Common myeloid progenitor, CD34-positive (primary cell): ENCODE results near the gene AVPR2.

Experiments used
- CTCF ChIA-PET: fragments of 350-600 bp; sonication (Branson Sonifier 250); formaldehyde crosslinking; loops from one replicate; lab custom pipeline; 2021; ENCODE audit warnings: antibody characterized with exemption; lab: Charles Lee
- POLR2A ChIA-PET: fragments of 350-600 bp; sonication (Branson Sonifier 250); formaldehyde crosslinking; loops from one replicate; lab custom pipeline; 2021; ENCODE audit warnings: antibody characterized with exemption; lab: Charles Lee
- DNase-seq, 3 donors: peaks; one replicate each; pipeline versions ENCODE4 v3.0.0 to v3.0.0-alpha.2; 2013
- H3K27ac ChIP-seq, 2 experiments: 1 replicate in 1 of 2; 2 replicates in 1 of 2; pipeline ENCODE4 v1.7.0; 2013; ENCODE audit warnings: inconsistent platforms in 2 of 2, low read length in 2 of 2, mild to moderate bottlenecking in 2 of 2, low read depth in 1 of 2, moderate library complexity in 1 of 2; ENCODE audit not compliant: severe bottlenecking in 2 of 2, insufficient read depth in 1 of 2, poor library complexity in 1 of 2
- H3K27me3 ChIP-seq, 5 experiments: replicated peaks in 2 of 5; 1 replicate in 3 of 5; 2 replicates in 2 of 5; pipeline versions ENCODE4 v1.6.1 to v1.7.0; 2013; ENCODE audit warnings: low read length in 4 of 5, mild to moderate bottlenecking in 2 of 5, moderate library complexity in 2 of 5, inconsistent platforms in 1 of 5; ENCODE audit not compliant: insufficient read depth in 5 of 5, control insufficient read depth in 4 of 5
- H3K36me3 ChIP-seq, 4 experiments: 1 replicate in 2 of 4; 2 replicates in 2 of 4; pipeline versions ENCODE4 v1.6.1 to v1.7.0; 2013; ENCODE audit warnings: low read length in 3 of 4, control low read depth in 1 of 4, mild to moderate bottlenecking in 1 of 4; ENCODE audit not compliant: control insufficient read depth in 4 of 4, insufficient read depth in 4 of 4
- H3K4me1 ChIP-seq, 4 experiments: 1 replicate in 3 of 4; 2 replicates in 1 of 4; pipeline versions ENCODE4 v1.6.1 to v1.7.1; 2013; ENCODE audit warnings: low read length in 3 of 4, mild to moderate bottlenecking in 3 of 4, control low read depth in 1 of 4, inconsistent platforms in 1 of 4, moderate library complexity in 1 of 4; ENCODE audit not compliant: control insufficient read depth in 4 of 4, insufficient read depth in 4 of 4; ENCODE audit errors: control extremely low read depth in 1 of 4
- H3K4me3 ChIP-seq, 7 experiments: 1 replicate in 4 of 7; 2 replicates in 3 of 7; pipeline versions ENCODE4 v1.5.1 to v1.7.0; 2013; ENCODE audit warnings: mild to moderate bottlenecking in 7 of 7, low read length in 6 of 7, moderate library complexity in 6 of 7, inconsistent platforms in 2 of 7, low read depth in 2 of 7, control low read depth in 1 of 7; ENCODE audit not compliant: insufficient read depth in 4 of 7, control insufficient read depth in 1 of 7; ENCODE audit errors: extremely low read depth in 1 of 7
- H3K9me3 ChIP-seq, 5 experiments: 1 replicate in 4 of 5; 2 replicates in 1 of 5; pipeline versions ENCODE4 v1.6.1 to v1.7.1; 2013; ENCODE audit warnings: low read length in 4 of 5, mild to moderate bottlenecking in 2 of 5, inconsistent platforms in 1 of 5, low read depth in 1 of 5, moderate library complexity in 1 of 5; ENCODE audit not compliant: control insufficient read depth in 4 of 5, insufficient read depth in 2 of 5; ENCODE audit errors: control extremely low read depth in 1 of 5
- WGBS: methylation state at CpG from one replicate; pipeline ENCODE4 v1.1.5; 2013; ENCODE audit not compliant: insufficient coverage; 5-methylcytosine and 5-hydroxymethylcytosine counted together

Gene AVPR2

DNA sequence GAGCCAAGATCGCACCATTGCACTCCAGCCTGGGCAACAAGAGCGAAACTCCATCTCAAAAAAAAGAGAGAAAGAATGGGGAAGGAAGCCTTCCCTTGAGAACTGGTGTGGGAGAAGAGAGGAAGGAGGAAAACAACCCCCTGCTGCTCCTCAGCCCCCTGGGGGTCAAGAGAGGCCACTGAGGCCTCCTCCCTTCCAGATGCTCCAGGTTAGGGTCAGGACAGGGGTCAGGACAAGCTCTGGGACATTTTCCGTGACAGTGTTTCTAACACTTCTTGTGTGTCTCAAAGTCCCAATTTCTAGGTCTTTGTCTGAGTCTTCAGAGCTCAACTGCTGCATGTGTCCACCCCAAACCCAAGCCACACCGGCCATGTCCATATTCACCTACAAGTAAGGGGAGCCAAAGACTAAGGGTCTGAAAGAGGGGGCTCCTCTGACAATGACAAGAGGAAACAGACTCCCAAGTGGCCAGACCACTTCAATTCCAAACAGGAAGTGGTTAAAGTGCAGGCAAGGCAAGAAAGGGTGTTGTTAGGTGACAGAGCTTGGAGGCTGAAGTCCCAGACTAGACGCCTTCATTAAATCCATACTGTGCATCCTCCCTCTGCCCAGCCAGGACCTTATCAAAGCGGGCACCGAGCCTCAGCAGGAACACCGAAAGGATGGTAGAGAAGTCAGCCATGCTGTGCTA, 26.8 kb upstream of the AVPR2 start:
- DNase-seq: no peak
- Histone ChIP-seq H3K4me3 (no peak overlapping the region), H3K27me3 (peaks cover 0 to 79% (median 5%) of the 10 kb centered on the region in 5 experiments), H3K9me3 (no peaks in the 10 kb centered on the region), H3K4me1 (peaks cover 0 to 24% (median 13%) of the 10 kb centered on the region in 4 experiments), H3K27ac (no peak overlapping the region), H3K36me3 (no peaks in the 10 kb centered on the region)
- ChIA-PET CTCF (interaction anchor here (1.0 to 1.6 kb wide), 3 partner anchors 15 to 40 kb away, joined by 3 to 5 read pairs (median 3); no protein-coding TSS in a partner anchor), POLR2A (interaction anchor here (0.6 kb wide), 1 partner anchor 48 kb away, joined by 3 read pairs; no protein-coding TSS in a partner anchor)
- WGBS: 81% methylated on average over 5 of the region's 8 CpGs

DNA sequence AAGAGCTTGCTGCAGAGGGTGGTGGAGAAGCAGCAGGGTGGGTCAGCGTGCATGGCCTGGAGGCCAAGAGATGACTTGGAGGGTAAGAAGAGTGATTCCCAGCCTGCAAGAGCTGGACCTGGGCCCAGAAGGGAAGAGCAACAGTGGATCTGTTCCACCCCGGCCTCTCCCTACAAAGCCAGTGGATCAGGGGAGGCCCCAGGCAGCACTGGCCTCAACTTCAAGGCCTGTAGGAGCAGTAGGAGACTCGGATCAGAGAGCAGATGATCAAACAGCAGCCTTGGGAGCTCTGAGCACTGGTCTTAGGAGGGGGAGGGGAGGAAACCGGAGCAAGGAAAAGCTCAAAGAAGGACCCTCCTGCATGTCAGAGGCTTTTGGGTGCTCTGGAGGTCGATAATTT, 26.1 kb upstream of the AVPR2 start:
- no peak overlapping the region for H3K4me3 ChIP-seq
- peaks cover 0 to 80% (median 5%) of the 10 kb centered on the region in 5 experiments for H3K27me3 ChIP-seq
- peaks cover 0 to 27% (median 15%) of the 10 kb centered on the region in 4 experiments for H3K4me1 ChIP-seq
- no peaks in the 10 kb centered on the region for H3K9me3 ChIP-seq
- WGBS: 51% methylated on average over 4 of the region's 5 CpGs
- CTCF ChIA-PET: interaction anchor here (1.0 to 1.6 kb wide), 3 partner anchors 14 to 40 kb away, joined by 3 to 5 read pairs (median 3); no protein-coding TSS in a partner anchor
- POLR2A ChIA-PET: interaction anchor here (0.6 kb wide), 1 partner anchor 47 kb away, joined by 3 read pairs; no protein-coding TSS in a partner anchor
- no peak overlapping the region for H3K27ac ChIP-seq
- DNase-seq: no peak
- H3K36me3 ChIP-seq: no peaks in the 10 kb centered on the region

DNA sequence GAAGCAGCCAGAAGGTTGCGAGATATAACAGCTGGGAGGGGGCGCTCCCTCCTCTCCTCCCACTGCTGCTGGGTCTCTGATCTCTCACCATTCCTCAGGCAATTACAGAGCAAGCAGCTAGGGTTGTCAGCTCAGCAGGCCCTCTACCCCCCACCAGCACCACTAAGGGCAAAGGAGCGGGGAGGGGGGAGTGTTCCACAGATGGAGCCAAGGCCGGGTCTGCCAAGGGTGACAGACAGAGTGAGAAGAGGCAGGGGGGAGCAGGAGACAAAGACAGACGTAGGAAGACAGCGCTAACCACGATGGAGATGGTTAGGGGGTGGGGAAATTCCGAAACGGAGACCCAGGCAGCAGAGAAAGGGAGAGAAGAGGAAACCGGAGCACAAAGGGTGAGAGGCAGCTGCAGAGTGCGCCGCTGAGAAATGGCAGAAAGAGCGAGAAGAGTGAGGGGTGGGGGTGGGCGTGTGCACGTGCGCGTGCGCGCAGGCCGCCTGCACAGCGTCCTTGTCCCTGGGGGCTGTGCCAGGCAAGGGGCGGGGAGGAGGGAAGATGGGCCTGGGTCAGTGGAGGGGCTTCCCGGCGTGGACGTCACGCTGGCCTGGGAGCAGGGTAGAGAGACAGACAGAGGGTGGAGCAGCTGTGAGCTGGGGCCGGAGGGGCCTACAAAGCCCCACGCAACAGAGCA, 25.4 kb upstream of the AVPR2 start:
- 21% methylated on average over 23 of the region's 28 CpGs for WGBS
- Histone ChIP-seq H3K36me3 (no peaks in the 10 kb centered on the region), H3K27me3 (peaks cover 0 to 80% (median 5%) of the 10 kb centered on the region in 5 experiments), H3K9me3 (no peaks in the 10 kb centered on the region), H3K4me3 (no peak overlapping the region), H3K27ac (no peak overlapping the region), H3K4me1 (peaks cover 0 to 27% (median 15%) of the 10 kb centered on the region in 4 experiments)
- peak in 2 of 3 donors; percentile 46 to 53 for DNase-seq
- ChIA-PET POLR2A (no interaction called here), CTCF (interaction anchor here (1.0 to 1.6 kb wide), 4 partner anchors 10 to 39 kb away, joined by 3 to 5 read pairs (median 3); no protein-coding TSS in a partner anchor)

DNA sequence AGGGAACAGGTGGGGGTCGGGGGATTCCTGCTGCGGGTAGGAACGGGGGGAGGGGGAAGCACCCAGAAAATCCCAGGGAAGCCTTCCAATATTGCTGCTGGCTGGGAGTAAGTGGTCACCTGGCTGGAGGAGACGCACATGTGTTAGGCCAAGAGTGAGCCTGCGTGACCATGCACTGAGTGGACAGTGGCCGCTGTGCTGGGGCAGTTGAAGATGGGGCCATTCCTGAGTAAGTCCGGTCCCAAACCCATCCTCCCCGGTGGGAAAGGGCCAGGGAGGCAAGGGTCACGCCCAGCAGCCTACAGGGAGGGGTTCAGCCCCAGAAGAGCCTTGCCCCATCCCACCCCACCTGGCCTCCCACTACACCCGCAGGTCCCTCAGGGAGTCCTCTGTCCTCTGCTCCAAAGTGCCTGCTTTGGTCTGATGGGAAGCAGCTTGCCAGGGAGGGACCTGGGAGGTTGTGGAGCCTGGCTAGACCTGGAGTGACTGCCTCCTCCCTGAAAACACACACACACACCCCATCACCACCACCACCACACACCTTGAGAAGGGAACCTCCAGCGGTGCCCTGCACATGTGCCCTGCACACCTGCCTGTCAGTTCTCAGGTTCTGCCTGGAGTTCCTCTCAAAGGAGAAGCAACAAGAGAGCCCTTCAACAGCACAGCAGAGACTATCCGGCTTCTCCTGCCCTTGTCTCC, 24.6 kb upstream of the AVPR2 start:
- Histone ChIP-seq H3K27ac (no peak overlapping the region), H3K27me3 (peaks cover 0 to 81% (median 11%) of the 10 kb centered on the region in 5 experiments), H3K9me3 (no peaks in the 10 kb centered on the region), H3K4me3 (no peak overlapping the region), H3K36me3 (no peaks in the 10 kb centered on the region), H3K4me1 (peaks cover 0 to 27% (median 15%) of the 10 kb centered on the region in 4 experiments)
- WGBS: 73% methylated on average over 10 of the region's 12 CpGs
- DNase-seq: no peak
- ChIA-PET POLR2A (no interaction called here), CTCF (interaction anchor here (1.1 kb wide), 1 partner anchor 11 kb away, joined by 3 read pairs; no protein-coding TSS in a partner anchor)

DNA sequence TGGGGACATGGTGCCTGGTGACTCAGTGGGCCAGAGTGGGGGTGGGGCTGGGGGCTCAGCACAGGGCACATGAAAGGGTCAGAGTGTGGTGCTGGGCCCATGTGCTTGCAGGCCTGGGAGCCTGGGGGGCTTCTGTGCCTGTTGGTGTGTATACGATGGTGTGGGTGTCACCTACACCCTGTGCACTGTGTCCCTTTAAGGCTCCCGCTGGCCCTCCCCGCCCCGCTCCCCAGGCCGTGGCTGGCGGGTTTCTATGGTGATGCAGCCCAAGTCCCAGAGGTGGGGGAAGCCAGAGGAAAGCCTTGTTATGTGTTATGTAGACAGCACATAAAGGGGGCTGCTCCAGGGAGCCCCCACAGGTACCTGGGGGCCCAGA, 24.0 kb upstream of the AVPR2 start:
- ChIA-PET CTCF (interaction anchor here (1.1 kb wide), 1 partner anchor 12 kb away, joined by 3 read pairs; no protein-coding TSS in a partner anchor), POLR2A (no interaction called here)
- H3K36me3 ChIP-seq: no peaks in the 10 kb centered on the region
- no peaks in the 10 kb centered on the region for H3K9me3 ChIP-seq
- no peak for DNase-seq
- peaks cover 0 to 27% (median 18%) of the 10 kb centered on the region in 4 experiments for H3K4me1 ChIP-seq
- 36% methylated on average over 6 of the region's 6 CpGs for WGBS
- peaks cover 0 to 83% (median 15%) of the 10 kb centered on the region in 5 experiments for H3K27me3 ChIP-seq
- no peak overlapping the region for H3K27ac ChIP-seq
- no peak overlapping the region for H3K4me3 ChIP-seq

DNA sequence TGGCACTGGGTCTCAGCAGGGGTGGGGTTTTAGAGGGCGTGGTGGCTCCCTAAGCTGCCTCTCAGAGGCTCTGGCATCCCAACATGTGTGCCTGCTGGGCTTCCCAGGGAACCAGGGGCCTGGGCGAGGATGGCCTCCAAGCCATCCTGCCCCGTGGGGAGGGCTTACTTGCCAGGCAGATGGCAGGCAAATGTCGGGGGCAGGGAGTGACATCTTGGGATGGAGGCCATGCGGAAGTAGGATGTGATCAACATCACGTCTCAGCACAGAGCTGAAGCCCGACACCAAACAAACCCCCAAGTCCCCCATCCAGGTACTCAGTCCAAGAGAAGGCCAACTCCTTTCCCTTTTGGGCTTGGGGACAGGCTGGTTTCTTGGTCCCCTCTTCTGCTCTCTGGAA, 23.2 kb upstream of the AVPR2 start:
- no peaks in the 10 kb centered on the region for H3K9me3 ChIP-seq
- H3K27ac ChIP-seq: no peak overlapping the region
- WGBS: 72% methylated on average over 7 of the region's 7 CpGs
- H3K36me3 ChIP-seq: no peaks in the 10 kb centered on the region
- CTCF ChIA-PET: no interaction called here
- peaks cover 0 to 27% (median 19%) of the 10 kb centered on the region in 4 experiments for H3K4me1 ChIP-seq
- DNase-seq: no peak
- H3K4me3 ChIP-seq: no peak overlapping the region
- POLR2A ChIA-PET: no interaction called here
- peaks cover 0 to 87% (median 16%) of the 10 kb centered on the region in 5 experiments for H3K27me3 ChIP-seq
